Measurements from ENCODE around the gene WDR48.

The WDR48 gene

DNA sequence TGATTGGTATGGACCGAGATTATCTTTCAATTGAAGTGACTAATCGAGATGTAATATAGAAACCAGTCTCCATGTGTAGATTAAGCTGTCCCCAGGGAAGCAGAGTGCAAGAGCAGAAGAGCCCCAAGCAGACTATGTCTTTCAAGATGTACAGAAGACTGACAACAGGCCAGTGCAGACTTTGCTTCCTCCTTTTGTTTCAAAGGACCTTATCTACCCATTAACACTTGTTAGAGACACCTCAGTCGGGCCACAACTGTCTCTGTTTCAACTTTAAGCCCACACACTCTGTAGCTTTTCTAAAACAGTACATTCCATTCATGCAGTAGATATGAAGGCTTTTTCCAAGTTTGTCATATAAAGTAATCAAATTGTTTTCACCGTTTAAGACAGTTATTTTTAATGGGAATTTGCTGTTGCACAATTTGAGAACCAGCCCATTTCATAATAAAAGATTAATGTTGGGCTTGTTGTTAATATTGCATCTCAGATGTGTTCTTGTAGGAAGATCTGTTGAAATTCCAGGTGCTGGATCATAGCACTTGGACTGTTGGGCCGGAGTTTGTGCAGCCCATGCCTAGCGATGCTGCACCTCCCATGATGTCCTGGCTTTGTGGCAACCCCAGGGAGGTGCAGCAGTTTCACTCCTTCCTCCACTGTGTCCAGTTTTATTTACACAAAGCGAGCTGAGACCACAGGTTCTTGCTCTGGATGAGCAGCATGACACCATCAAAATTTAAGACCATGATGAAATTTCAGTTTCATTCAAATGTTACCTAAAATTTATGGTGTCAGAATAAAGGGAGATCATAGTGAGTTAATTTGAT lies 43.2 kb downstream of the WDR48 start:
- TF ChIP-seq, protein P1, sequence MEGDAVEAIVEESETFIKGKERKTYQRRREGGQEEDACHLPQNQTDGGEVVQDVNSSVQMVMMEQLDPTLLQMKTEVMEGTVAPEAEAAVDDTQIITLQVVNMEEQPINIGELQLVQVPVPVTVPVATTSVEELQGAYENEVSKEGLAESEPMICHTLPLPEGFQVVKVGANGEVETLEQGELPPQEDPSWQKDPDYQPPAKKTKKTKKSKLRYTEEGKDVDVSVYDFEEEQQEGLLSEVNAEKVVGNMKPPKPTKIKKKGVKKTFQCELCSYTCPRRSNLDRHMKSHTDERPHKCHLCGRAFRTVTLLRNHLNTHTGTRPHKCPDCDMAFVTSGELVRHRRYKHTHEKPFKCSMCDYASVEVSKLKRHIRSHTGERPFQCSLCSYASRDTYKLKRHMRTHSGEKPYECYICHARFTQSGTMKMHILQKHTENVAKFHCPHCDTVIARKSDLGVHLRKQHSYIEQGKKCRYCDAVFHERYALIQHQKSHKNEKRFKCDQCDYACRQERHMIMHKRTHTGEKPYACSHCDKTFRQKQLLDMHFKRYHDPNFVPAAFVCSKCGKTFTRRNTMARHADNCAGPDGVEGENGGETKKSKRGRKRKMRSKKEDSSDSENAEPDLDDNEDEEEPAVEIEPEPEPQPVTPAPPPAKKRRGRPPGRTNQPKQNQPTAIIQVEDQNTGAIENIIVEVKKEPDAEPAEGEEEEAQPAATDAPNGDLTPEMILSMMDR (IDR thresholded peaks at IDR 0.05; ENCODE audit: low read length, missing control alignments) = no peak
- H3K4me3 ChIP-seq (replicated peaks; ENCODE audit: low read depth, low read length) = no peak overlapping the region
- DNase-seq (ENCODE audit: low read depth) = no peak

GRCh38 chr3:39095778-39096177 lies 44.0 kb downstream of the WDR48 start:
- no peak overlapping the region for H3K4me3 ChIP-seq (replicated peaks; ENCODE audit: low read depth, low read length)
- TF ChIP-seq, protein P1 (IDR thresholded peaks at IDR 0.05; ENCODE audit: low read length, missing control alignments) = no peak
- DNase-seq (ENCODE audit: low read depth) = no peak

- no peak overlapping the region for H3K4me3 ChIP-seq (replicated peaks; ENCODE audit: low read depth, low read length)
- TF ChIP-seq, protein P1 (IDR thresholded peaks at IDR 0.05; ENCODE audit: low read length, missing control alignments) = no peak
- DNase-seq (ENCODE audit: low read depth) = peak; percentile 28
These were observed 45.0 kb downstream of the WDR48 start for GRCh38 chr3:39096775-39097174.

DNA sequence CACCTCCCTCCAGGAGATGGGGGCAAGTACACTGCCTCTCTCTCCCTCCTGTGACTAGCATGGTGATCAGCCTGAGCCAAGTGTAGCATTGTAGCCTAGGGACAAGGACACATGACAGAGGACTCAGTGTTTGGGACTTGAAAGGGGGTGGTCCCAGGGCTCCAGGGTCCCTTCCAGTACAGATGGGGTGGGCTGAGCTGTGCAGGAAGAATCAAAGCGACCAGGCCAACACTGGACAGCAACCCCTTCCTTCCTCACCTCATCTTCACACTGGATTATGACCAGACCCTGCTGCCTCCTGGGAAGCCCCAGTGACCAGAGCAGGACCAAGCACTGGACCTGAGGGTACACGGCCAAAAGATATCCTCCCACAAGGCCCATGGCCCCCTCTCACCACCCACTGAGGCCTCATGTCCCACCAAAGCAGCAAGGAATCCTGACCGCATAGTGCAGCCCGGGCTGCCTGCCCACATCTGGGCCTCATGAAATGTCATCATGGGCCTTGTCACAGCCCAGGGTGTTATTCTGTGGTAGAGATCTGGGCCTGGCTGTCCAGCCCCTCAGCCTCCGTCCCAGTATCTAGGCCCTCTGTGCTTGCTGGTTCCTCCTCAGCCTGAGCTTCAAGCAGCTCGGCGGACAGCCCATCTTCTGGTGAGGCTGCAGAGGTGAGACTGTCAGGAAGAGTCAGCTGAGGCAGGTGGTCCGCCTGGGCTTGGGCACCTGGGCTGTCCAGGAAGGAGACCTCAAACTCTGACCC lies 46.1 kb downstream of the WDR48 start:
- TF ChIP-seq, protein P1 (IDR thresholded peaks at IDR 0.05; ENCODE audit: low read length, missing control alignments) = no peak
- no peak overlapping the region for H3K4me3 ChIP-seq (replicated peaks; ENCODE audit: low read depth, low read length)
- DNase-seq (ENCODE audit: low read depth) = no peak

DNA sequence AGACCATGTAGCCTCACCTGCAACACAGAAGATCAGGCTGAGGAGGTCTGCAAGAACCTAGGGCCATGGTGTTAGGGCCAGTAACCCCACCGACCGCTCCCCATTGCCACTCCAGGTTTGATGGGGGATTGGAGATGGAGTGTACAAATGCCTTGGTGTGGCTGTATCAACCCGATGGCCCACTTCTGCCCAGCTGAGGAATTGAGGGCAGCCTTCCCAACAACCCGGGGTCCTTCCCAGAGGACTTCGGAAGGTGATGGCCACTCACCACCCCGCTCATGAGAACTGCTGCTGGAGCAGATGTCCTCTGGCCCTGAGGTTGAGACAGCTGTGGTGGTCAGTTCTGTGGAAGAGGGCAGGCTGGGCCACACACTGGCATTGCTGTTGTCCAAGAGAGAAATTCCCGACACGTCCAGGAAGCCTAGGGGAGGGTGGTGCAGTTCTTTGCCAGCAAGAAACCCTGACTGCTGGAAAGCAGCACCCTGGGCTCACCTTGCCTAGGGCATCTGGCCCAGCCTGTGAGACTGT lies 46.7 kb downstream of the WDR48 start:
- TF ChIP-seq, protein P1 (IDR thresholded peaks at IDR 0.05; ENCODE audit: low read length, missing control alignments) = no peak
- DNase-seq (ENCODE audit: low read depth) = no peak
- no peak overlapping the region for H3K4me3 ChIP-seq (replicated peaks; ENCODE audit: low read depth, low read length)

DNA sequence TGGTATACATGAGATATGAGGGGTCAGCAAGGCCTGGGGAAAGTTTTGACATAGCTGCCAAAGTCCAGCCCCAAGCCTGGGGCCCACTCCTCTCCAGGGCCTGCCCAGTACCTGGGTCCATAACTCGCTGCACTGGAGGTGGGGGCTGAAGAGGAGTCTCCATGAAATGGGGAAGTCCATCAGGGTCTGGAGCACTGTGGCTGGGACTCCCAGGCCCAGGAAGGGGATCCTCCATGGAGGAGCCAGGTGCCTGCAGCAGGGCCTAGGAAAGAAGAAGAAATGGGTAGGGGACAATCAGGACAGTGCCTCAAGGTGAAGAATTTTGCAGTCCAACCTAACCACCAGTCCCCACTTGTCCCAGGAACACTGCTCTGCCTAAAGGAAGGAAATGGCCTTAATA lies 47.4 kb downstream of the WDR48 start:
- H3K4me3 ChIP-seq (replicated peaks; ENCODE audit: low read depth, low read length) = no peak overlapping the region
- TF ChIP-seq, protein P1 (IDR thresholded peaks at IDR 0.05; ENCODE audit: low read length, missing control alignments) = no peak
- DNase-seq (ENCODE audit: low read depth) = no peak

Data from fibroblast of pulmonary artery (primary cell).